Measurements from ENCODE around the gene PPP1R7. TPM values are rescaled to one million over a fixed set of nuclear protein-coding genes. Genes with fewer than 3 reads are reported as not detected.

PPP1R7 gene
- total and polyA plus RNA-seq, 9 of the 15 experiments (the other 6 are each of a cell fraction or from before 2014, with no cell fraction given), result 37.5 to 75.0 (median 50.5) TPM

- no peaks in the 10 kb centered on the region for H3K9me1 ChIP-seq (ENCODE audit: control insufficient read depth, insufficient read depth, low read length)
- no peak overlapping the region for H2AFZ ChIP-seq (ENCODE audit: low read depth, low read length)
- H3K36me3 ChIP-seq (ENCODE audit: control insufficient read depth, insufficient read depth, low read length), result peaks cover 10% of the 10 kb centered on the region; the same call in 1 of the 3 replicates
- ChIA-PET CTCF (ENCODE audit: low intra/inter-chr PET ratio) (no interaction called here), POLR2A (no interaction called here)
- no peaks in the 10 kb centered on the region for H3K79me2 ChIP-seq (ENCODE audit: control insufficient read depth, insufficient read depth, low read length)
- BruUV-seq (replicated peaks), result no TSS peak
- no peak overlapping the region for H3K9ac ChIP-seq (ENCODE audit: insufficient read depth in 1 of 2, low read depth in 2 of 2, low read length in 2 of 2)
- no peak for TF ChIP-seq ETS2 (tag; IDR thresholded peaks at IDR 0.05; ENCODE audit: borderline replicate concordance, poor library complexity, severe bottlenecking)
- no peak for TF ChIP-seq ZBTB8A (IDR thresholded peaks at IDR 0.05; ENCODE audit: partially characterized antibody)
- TF ChIP-seq ZNF282 (CRISPR knock-in tag; IDR thresholded peaks at IDR 0.05), result no peak
- no peak for TF ChIP-seq ZNF184 (CRISPR knock-in tag; IDR thresholded peaks at IDR 0.05)
- no peak for TF ChIP-seq ILF3 (IDR thresholded peaks at IDR 0.05; ENCODE audit: borderline replicate concordance)
- TF ChIP-seq HMG20A (CRISPR knock-in tag; conservative IDR thresholded peaks at IDR 0.05), result no peak
- TF ChIP-seq CEBPG (CRISPR knock-in tag; IDR thresholded peaks at IDR 0.05), result no peak
- TF ChIP-seq CEBPG (tag; conservative IDR thresholded peaks at IDR 0.05 in 1 of 2, IDR thresholded peaks at IDR 0.05 in 1 of 2), result no peak
- TF ChIP-seq TEAD1 (CRISPR knock-in tag; IDR thresholded peaks at IDR 0.05), result no peak
- TF ChIP-seq PTBP1 (IDR thresholded peaks at IDR 0.05; ENCODE audit: low read depth, low read length), result no peak
- no peak for TF ChIP-seq ZBTB12 (CRISPR knock-in tag; IDR thresholded peaks at IDR 0.05)
- no peak for TF ChIP-seq KLF13 (tag; IDR thresholded peaks at IDR 0.05; ENCODE audit: borderline replicate concordance, low read depth)
- no peak for TF ChIP-seq TSC22D4 (tag; IDR thresholded peaks at IDR 0.05)
- no peak for TF ChIP-seq ZNF175 (CRISPR knock-in tag; IDR thresholded peaks at IDR 0.05; ENCODE audit: low read depth)
- TF ChIP-seq MITF (IDR thresholded peaks at IDR 0.05), result no peak
- no peak for FAIRE-seq
- no peaks in the 10 kb centered on the region for H3K9me3 ChIP-seq (replicated peaks; ENCODE audit: control insufficient read depth, insufficient read depth, low read depth, low read length)
- no peaks in the 10 kb centered on the region; a peak in 1 of 5 replicates for H3K4me1 ChIP-seq (replicated peaks in 1 of 2; ENCODE audit: control insufficient read depth in 2 of 2, insufficient read depth in 2 of 2, low read length in 2 of 2)
- no peak for ATAC-seq
- H4K20me1 ChIP-seq (replicated peaks; ENCODE audit: control insufficient read depth, insufficient read depth, low read length), result no peaks in the 10 kb centered on the region
- WGBS (ENCODE audit: insufficient coverage, low coverage, missing lambda C conversion rate), result 68% methylated on average over 8 of the region's 12 CpGs
- no peak overlapping the region for H3K27ac ChIP-seq (ENCODE audit: extremely low read depth, low read depth, low read length)
- no peaks in the 10 kb centered on the region for H3K27me3 ChIP-seq (ENCODE audit: control insufficient read depth in 2 of 2, insufficient read depth in 2 of 2, low read length in 2 of 2)
- H3K4me3 ChIP-seq, result no peak overlapping the region
- intact Hi-C loops (cut with micrococcal nuclease) (no loop called here), in situ Hi-C loops (cut with MboI) (no loop called here)
- no peak overlapping the region for H3K4me2 ChIP-seq (ENCODE audit: insufficient read depth, low read length)
- no peak for DNase-seq (ENCODE audit: extremely low read depth in 1 of 4, low spot score in 3 of 4)
Observed at GRCh38 chr2:241129086-241129871, 21.0 kb upstream of the PPP1R7 start.

Data from K562 (cell line).